Activated CD4-positive, alpha-beta T cell treated with anti-CD3 and anti-CD28 coated beads, Interleukin-2, amount 50 U/mL, for 48 hours (primary cell): ENCODE data around the gene STK39.
"Not testable (repeated sequence)": the region's sequence is repeated elsewhere in the genome, so short reads cannot be mapped to it uniquely, and the experiment has no call there.

ENCODE experiments used
- DNase-seq, 2 experiments: peaks; one replicate each; pipeline ENCODE4 v3.0.0-alpha.2; 2020

The STK39 gene

GRCh38 chr2:168247341-168248261 lies at the start of gene STK39:
Gene STK39, minus strand, starts transcription at chr2:168247595. Its CDS starts 160 bp downstream, at chr2:168247435.
- DNase-seq: peak; percentile 72 to 78

GRCh38 chr2:168295051-168295450 lies 47.7 kb upstream of the STK39 start:
- DNase-seq: no peak

- DNase-seq: no peak
Measured at GRCh38 chr2:168294409-168294808, 47.0 kb upstream of the STK39 start.

GRCh38 chr2:168293766-168294165 lies 46.4 kb upstream of the STK39 start:
- DNase-seq: no peak

- no peak for DNase-seq
Measured at GRCh38 chr2:168290391-168290790, 43.0 kb upstream of the STK39 start.

GRCh38 chr2:168289880-168290279 lies 42.5 kb upstream of the STK39 start:
- DNase-seq: no peak

GRCh38 chr2:168286535-168286934 lies 39.1 kb upstream of the STK39 start:
- DNase-seq: no peak

- DNase-seq: no peak
Measured at GRCh38 chr2:168278424-168278888, 31.1 kb upstream of the STK39 start.

GRCh38 chr2:168277276-168277675 lies 29.9 kb upstream of the STK39 start:
- DNase-seq: no peak

GRCh38 chr2:168272225-168272624 lies 24.8 kb upstream of the STK39 start:
- no peak for DNase-seq

GRCh38 chr2:168262926-168263325 lies 15.5 kb upstream of the STK39 start:
- not testable (repeated sequence) for DNase-seq

- no peak for DNase-seq
Measured at GRCh38 chr2:168256448-168256847, 9.1 kb upstream of the STK39 start.

- no peak for DNase-seq
Measured at GRCh38 chr2:168255866-168256265, 8.5 kb upstream of the STK39 start.

GRCh38 chr2:168255103-168255502 lies 7.7 kb upstream of the STK39 start:
- DNase-seq: no peak

- no peak for DNase-seq
Measured at GRCh38 chr2:168254158-168254935, 7.0 kb upstream of the STK39 start.

GRCh38 chr2:168253379-168253778 lies 6.0 kb upstream of the STK39 start:
- DNase-seq: no peak

GRCh38 chr2:168252976-168253375 lies 5.6 kb upstream of the STK39 start:
- DNase-seq: no peak

- DNase-seq: peak; percentile 68 to 72
Measured at GRCh38 chr2:168246483-168247340, 683 bp downstream of the STK39 start.

GRCh38 chr2:168246072-168246482 lies 1.3 kb downstream of the STK39 start:
- no peak for DNase-seq

- DNase-seq: no peak
Measured at GRCh38 chr2:168245074-168245825, 2.1 kb downstream of the STK39 start.

- peak; percentile 49 to 62 for DNase-seq
Measured at GRCh38 chr2:168244318-168244717, 3.1 kb downstream of the STK39 start.

- no peak for DNase-seq
Measured at GRCh38 chr2:168243061-168243460, 4.3 kb downstream of the STK39 start.
